NOMO-1 treated with DMSO at 0.1 percent for 48 hours (cell line): ENCODE results near the gene TMEM220.

Experiments
- DNase-seq: peaks from one replicate; lab custom pipeline; 2025; ENCODE audit not compliant: unreplicated experiment; lab: John Stamatoyannopoulos, UW

TMEM220 gene

DNA sequence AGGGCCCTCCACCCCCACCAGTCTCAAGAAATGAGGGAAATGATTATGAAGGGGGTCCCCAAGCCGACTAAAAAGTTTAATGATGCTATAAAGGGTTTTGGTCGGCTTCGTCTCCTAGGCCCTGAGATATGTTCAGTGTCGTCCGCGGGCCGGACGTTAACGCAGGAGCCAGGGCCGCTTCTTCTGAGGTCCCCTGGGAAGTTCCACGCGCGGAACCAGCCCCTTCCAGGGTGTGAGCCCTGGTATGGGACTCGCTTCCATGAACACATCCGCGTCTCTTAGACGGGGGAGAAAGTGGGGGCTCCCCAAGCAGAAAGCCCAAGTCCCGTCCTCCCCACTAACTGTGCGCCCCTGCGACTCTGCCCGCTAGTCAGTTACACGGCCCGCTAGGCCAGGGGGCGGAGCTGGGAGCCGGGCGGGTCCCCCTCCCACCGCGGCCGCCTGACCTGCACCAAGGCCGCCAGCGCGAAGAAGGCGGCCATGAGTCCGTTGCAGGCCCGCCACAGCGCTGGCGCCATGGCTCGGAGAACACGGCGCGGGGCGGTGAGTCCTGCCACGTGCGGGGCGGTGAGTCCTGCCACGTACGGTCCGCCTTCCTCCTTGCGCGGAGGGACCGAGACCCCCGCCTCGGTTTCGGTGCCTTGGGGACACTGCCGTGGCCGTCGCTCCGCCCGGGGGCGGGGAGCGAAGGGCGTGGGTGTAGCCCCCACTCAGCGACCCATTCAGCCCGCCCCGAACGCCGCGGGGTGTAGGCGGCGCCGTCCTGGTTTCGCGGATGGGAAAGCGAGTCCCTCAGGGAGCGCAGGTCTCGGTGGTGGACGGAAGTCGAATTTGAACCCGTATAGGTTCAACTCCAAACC is at the start of gene TMEM220:
Gene TMEM220, minus strand, starts transcription at position 690 of the 860 bp plus-strand sequence. Its CDS starts 172 bp downstream, at position 518.
- peak; percentile 61 for DNase-seq

DNA sequence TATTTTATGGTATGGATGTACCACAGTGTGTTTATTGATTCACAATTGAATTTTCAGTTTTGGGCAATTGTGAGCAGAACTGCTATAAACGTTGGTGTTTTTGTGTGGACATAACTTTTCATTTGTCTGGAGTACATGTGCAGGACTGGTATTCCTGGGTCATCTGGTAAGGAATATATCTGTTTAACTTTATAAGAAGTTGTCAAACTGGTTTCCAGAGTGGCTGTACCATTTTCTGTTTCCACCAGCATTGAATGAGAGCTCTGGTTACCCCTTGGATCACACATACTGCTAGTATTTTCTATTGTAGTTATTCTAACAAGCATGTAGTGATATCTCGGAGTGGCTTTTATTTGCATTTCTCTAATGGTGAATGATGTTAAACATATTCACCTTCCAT is 49.8 kb upstream of the TMEM220 start:
- no peak for DNase-seq

DNA sequence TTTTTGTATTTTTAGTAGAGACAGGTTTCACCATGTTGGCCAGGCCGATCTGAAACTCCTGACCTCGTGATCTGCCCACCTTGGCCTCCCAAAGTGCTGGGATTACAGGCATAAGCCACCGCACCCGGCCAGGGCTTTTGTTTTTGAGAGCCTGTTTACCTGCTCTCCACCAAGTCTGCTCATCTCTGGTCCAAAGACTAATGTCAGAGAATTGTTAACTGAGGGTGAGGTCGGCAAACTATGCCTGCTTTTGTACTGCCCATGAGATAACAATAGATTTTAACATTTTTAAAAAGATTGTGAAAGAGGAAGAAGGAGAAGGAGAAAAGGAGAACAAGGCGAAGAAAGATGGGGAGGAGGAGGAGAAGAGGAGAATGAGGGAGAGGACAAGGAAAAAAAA is 48.1 kb upstream of the TMEM220 start:
- no peak for DNase-seq

DNA sequence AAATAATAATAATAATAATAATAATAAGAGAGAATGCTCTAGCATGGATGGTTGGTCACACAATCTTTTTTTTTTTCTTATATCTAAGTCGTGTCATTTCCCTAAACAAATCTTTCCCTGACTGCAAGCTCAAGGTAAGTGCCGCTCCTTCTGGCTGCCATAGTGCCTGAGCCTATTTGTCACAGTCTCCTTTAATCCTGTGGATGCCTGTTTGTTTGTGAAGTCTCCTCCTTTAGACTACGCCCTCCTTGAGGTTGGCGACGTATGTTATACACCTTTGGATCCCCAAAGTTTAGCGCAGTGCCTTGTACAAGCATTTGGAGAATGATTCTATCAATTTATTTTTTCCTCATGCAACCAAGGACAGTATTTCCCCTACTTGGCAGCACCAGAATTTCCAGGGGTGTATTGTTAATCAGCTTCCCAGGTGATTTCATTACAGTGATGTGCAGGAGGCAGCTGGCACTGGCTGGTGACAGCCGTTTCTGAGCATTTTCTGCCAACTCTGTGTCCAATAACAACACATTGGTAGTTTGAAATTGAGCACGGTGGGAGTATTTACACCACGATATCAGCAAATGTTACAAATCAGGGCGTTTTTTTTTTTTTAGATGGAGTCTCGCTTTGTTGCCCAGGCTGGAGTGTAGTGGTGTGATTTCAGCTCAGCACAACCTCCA is 47.4 kb upstream of the TMEM220 start:
- no peak for DNase-seq

DNA sequence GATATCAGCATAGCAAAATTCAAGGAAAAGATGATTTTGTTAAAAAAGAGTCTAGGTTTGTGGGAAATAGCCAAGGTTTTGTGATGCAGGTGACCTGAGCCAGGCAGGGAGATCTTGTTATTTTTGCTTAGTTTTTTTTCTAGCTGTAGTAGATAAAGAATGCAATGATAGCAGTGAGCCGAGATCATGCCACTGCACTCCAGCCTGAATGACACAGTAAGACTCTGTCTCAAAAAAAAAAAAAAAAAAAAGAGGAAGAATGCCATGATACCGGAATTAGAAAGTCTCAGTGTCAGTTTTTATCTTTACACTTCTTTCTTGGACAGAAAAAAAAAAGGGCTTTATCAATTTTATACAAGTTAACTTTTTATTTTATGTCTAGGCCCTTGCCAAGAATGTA is 46.6 kb upstream of the TMEM220 start:
- peak; percentile 20 for DNase-seq

DNA sequence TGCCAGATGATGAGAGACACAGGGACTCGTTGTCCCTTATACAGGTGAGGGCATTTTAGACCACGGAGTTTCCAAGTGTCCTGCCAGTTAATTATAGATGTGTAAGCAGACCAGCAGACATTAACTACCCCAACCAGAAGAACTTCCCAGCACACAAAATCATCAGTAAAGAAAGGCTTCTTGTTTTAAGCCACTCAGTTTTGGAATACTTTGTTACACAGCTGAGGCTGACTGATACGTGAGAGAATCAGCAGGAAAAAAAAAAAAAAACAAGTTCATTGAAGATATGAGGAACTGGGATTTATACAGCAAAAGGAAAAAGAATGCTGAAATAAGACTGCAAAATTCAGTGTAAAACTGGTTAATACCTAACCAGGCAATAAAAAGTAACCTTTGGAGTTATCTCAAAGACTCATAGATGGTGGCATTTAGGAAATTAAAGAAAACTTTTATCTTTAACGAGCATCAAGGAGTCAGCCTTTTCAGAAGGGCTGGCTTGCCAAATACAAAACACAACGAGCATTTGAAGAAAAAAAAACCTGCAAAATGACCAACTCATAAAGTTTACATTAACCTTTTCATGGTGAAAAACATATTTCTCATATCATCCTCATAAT is 46.0 kb upstream of the TMEM220 start:
- DNase-seq, result no peak

DNA sequence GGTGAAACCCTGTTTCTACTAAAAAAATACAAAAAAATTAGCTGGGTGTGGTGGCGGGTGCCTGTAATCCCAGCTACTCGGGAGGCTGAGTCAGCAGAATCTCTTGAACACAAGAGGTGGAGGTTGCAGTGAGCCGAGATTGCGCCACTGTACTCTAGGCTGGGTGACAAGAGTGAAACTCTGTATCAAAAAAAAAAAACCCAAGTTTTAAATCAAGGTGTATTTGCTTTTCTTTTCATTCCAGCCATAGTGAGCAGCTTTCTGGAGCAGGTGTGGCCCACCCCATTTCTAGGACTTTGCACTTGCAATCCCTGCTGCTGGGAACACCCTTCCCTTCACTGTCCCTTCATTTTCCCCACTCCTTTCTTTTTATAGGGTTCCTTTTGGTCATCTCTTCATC is 45.2 kb upstream of the TMEM220 start:
- no peak for DNase-seq

DNA sequence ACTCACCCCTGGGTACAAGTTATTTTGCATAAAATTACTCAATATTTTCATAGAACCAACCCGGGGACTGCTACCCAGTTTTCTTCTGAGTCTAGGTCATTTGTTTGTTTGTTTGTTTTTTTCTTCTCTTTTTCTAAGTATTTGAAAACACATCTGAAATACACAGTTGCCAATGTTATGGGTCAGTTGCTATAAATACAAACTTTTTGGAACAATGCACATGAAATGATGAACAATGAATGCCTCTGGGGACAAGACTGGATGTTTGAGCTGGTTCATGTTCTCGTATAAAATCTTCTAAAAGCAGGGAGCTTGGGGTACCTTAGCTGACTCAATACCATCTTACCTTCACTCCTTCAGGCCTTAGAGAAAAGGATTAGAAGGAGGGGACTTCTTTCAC is 43.6 kb upstream of the TMEM220 start:
- no peak for DNase-seq

DNA sequence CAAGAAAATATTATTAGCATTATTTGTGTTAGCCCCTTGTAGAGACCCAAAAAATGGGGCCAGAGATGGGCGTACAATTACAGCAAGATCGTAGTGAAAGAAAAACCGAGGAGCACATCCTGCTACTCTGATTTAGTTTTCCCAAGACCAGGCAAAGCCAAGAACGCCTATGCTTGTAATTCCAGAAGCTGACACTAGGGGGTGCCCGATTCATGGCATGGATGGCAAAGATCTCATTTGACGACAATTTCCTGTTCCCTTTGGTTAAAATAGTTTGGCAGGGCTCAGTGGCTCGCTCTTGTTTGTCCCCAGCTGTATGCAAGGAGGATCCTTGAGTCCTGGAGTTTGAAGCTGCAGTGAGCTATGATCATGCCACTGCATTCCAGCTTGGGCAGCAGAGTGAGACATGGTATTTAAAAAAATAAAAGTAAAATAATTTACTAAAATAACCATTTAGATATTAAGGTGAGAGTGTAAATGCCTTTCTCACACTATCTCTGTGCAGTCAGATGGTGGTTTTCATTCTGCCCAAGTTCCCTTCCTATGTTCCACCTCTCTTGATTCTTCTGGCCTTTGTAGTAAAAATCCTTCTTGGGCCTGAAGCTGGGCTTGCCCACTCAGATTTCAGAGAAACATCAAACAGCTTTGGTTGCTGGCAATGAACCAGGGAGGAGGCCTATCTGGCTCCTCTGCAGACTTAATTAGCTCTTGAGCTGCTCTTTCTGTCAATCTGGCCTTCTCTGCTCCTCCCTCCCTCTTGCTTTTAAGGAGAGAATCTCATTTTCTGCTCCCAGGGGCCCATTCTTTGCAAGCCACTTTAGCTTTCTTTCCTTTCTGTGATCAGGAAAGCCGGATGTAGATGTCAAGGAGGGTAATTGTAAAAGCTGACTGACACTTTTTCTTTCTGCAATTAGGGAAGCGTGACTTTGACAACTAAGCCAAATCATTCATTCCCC is 42.9 kb upstream of the TMEM220 start:
- DNase-seq, result peak; percentile 36

DNA sequence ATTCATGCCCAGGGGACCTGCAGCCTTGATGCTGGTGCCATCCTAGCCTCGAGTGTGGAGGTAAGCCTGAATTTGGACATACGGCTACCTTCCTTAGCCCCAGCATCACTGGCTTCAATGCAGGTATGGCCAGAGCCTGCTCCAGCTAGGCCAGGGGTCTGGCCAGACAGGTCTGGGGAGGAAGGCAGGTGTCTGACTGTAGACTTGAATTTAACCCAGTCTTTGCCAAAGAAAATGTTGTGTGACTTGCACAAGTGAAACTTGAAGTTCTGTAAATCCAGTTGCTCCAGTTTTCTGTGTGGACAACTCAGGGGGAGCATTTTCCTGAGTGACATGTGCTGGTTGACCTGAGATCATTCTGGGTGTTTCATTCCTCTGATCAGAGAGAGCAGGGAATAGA is 41.3 kb upstream of the TMEM220 start:
- no peak for DNase-seq

DNA sequence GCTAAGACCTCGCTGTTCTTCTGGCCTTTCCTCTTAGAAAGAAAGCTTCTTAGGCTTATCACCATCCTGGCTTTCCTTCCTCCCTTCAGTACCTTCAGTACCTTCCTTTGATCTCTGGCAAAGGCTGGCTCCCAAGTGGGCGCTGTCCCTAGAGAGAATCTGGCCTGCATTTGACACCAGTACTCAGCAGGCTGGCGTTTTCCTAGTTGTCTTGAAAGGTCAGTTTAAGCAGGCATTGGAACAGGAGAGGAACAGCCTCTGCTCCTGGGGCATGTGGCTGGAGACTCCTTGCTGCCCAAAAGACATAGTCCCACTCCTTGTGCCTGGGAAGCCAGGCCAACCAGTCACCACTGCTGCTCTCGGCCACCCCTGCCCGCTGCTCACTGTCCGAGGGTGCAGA is 40.0 kb upstream of the TMEM220 start:
- no peak for DNase-seq

DNA sequence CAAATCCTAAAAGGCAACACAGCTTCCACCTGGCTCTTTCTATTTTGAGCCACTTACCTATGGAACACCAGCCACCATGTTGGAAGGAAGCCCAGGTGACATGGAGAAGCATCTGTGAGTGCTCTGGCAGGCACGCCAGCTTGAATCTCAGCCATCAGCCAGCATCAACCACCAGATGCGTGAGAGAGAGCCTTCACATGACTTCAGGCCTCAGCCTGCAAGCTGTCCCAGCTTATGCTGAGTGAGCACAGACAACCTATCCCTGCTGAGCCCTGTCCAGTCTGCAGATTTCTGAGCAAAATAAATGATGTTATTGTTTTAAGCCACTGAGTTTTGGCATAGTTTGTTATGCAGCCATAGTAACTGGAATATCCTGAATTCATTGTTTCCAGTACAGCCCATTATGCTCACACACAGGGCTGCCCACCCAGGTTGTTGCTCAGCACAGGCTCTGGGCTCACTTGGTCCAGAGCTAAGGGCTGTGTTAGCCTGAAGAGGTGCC is 39.0 kb upstream of the TMEM220 start:
- DNase-seq, result no peak

DNA sequence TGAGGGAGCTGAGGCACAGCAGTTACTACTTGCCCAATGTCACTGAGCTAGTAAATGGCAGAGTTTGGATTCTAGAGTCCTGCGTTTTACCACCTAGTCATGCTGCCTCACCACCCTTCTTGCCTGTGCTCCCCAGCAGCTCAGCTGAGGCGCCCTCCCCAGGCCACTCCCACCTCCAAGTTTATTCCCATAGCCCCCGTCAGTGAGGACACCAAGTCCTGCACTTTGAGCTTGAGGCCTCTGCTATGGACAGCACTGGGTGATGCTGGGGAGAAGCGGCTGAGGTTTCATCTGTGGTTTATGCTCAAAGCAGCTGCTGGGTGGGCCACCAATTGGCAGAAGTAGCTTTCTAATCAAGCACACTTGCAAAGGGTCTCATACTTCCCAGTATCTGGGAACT is 37.4 kb upstream of the TMEM220 start:
- DNase-seq, result no peak

DNA sequence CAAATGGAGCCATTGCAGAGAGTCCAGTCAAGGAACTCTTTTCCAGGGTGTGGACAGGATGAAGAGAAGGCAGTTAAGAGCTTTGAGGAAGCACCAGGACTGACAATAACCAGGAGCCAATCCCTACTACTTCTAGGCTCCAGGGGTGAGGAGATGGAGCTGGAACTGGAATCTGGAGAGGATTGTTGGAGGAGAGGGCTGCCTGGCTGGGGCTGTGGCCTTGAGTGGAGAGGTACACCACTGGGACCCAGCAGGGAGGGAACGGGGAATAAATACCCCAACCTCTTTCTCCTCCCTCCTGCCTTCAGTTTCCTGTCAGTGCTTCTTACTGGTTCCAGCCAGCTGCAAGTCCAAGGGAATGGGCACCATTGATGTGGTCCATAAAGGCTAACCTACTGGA is 32.2 kb upstream of the TMEM220 start:
- DNase-seq, result no peak

DNA sequence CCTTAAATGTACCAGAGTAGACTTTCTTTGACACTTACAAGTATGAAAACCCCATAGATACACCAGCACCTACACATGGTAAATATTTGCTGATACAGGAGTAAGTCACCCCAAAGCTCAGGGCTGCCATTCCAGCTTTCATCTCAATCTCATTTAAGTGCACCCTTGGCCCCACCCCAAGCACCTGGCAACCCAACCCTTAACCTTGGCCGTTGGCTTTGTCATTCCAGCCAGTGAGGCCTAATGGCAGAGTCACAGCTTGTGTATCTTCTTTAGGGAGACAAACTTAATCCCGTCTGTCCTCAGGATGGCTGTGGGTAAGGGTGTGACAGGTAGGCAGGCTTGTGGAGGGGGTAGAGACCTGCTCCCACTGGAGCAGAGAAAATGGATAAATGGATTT is 31.5 kb upstream of the TMEM220 start:
- DNase-seq, result no peak

DNA sequence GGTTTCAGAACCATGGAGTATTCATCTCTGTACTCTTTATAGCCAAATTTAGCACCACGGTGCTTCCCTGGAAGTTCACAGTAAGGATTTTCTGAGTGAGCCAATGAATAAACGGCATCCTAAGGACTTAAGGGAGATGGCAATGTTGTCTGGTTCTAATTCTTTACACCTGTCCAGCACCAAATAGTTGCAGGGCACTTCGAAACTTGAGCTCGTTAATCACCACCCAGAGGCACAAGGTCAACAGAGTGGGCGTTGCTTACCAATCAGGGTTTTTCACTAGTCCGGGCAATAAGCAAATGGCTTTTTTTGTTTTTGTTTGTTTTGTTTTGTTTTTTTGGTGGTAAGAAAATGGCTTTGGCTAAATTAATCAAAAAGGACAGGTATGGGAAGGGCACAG is 28.2 kb upstream of the TMEM220 start:
- no peak for DNase-seq

DNA sequence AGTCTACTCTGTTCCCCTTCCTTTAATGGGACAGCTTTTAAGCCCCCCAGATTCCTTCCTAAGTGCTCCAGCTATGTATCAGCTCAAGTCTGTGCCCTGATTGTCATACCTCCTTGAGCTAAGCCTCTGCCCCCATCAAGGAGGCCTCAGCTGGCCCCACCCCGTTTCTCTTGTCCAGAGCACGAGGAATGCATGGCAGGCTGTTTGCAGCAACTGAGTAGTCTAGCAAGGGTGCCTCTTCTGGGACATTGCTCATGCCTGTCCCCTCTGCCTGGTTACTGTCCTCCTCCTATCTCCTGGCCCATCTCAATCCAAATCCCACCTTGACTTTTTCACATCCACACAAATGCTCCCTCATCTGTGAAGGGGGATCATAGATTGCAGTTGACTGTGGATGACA is 27.8 kb upstream of the TMEM220 start:
- no peak for DNase-seq

DNA sequence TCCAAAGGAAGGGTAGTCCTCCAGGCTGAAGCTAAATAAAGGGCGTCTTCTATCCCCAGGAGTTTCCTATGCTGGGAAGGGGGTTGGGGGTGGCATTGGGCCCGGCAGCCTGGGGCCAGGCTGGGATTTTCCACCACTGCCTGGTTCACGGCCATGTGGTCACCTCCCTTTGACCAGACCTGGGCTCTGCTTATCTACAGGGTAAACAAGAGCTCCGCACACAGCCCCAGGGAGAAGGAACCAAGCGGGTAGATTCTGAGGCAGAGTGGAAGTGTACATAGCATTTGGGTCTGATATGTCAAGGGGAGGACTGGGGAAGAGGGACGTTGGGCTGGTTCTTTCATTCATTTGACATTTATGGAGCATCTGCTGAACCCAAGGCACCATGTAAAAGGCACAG is 27.2 kb upstream of the TMEM220 start:
- DNase-seq, result no peak

DNA sequence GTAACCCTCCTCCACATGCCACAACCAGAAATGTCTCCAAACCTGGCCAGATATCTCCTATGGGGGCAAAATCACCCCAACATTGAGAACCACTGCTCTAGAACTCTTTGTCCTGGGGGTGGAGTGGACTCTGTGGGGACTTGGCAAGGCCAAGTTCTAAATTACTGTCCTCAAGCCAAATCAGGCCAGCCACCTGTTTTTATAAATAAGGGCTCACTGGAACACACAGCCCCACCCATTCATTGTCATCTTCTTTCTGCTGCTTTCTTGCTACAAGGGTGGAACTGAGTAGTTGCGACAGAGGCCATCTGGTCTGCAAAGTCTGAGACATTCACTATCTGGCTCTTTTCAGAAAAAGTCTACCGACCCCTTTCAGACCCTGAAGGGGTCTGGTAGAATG is 26.8 kb upstream of the TMEM220 start:
- DNase-seq, result no peak

DNA sequence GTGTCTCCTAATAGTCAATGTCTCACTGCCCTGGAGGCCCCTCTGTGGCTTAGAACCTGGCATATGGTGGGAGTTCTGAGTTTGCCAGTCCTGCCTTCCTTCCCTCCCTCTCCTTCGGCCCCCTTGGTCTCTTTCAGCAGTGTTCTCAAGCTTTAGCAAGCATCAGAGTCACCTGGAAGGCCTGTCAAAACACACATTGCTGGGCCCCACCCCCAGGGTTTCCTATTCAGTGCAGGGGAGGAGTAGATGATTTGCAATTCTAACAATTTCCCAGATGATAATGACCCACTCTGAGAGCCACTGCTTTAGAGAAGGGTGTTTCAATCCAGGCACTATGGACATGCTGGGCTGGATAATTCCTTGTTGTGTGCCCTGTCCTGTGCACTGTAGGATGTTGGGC is 26.4 kb upstream of the TMEM220 start:
- DNase-seq, result no peak

DNA sequence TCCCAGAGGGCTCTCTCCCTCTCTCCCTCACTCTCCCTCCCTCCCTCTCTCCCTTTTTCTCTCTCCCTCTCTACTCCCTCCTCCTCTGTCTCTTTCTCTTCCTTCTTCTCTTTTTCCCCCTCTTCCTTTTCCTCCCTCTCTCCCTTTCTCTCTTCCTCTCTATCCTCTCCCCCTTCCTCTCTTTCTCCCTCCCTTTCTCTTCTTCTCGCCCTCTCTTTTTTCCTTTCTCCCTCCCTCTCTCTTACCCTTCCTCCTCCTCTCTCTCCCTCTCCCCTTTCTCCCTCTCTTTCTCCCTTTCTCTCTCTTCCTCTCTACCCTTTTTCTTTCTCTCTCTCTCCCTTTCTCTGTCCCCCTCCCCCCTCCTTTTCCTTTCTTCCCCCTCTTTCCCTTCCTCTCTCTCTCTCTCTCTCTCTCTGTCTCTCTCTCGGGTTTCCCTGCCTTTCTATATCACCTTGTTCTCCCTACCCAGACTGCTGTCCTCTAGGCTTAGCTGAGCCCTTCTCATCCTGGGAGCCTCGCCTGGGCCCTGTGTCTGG is 25.8 kb upstream of the TMEM220 start:
- DNase-seq, result no peak
